Measurements from ENCODE around the gene TBX4.
"Not testable (repeated sequence)": the region's sequence is repeated elsewhere in the genome, so short reads cannot be mapped to it uniquely, and the experiment has no call there.

Gene TBX4

GRCh38 chr17:61502292-61502691, 50.1 kb downstream of the TBX4 start:
- DNase-seq, result no peak

- no peak for DNase-seq
These were observed 51.7 kb downstream of the TBX4 start for GRCh38 chr17:61503961-61504360.

GRCh38 chr17:61504697-61505096, 52.5 kb downstream of the TBX4 start:
- no peak for DNase-seq

- no peak for DNase-seq
These were observed 53.8 kb downstream of the TBX4 start for GRCh38 chr17:61505846-61506627.

- no peak for DNase-seq
These were observed 55.3 kb downstream of the TBX4 start for GRCh38 chr17:61507383-61508066.

- DNase-seq, result no peak
These were observed 56.7 kb downstream of the TBX4 start for GRCh38 chr17:61508912-61509311.

GRCh38 chr17:61509454-61509853, 57.2 kb downstream of the TBX4 start:
- DNase-seq, result not testable (repeated sequence)

- no peak for DNase-seq
These were observed 58.0 kb downstream of the TBX4 start for GRCh38 chr17:61510237-61510636.

- DNase-seq, result no peak
These were observed 58.8 kb downstream of the TBX4 start for GRCh38 chr17:61510991-61511390.

GRCh38 chr17:61511480-61512182, 59.4 kb downstream of the TBX4 start:
- peak; percentile 32 for DNase-seq

GRCh38 chr17:61514491-61514890, 62.3 kb downstream of the TBX4 start:
- DNase-seq, result no peak

GRCh38 chr17:61517265-61517664, 65.0 kb downstream of the TBX4 start:
- no peak for DNase-seq

- DNase-seq, result peak; percentile 66
These were observed 65.8 kb downstream of the TBX4 start for GRCh38 chr17:61517843-61518606.

GRCh38 chr17:61519139-61519538, 66.9 kb downstream of the TBX4 start:
- DNase-seq, result no peak

GRCh38 chr17:61519754-61520440, 67.7 kb downstream of the TBX4 start:
- DNase-seq, result no peak

GRCh38 chr17:61520897-61521296, 68.7 kb downstream of the TBX4 start:
- no peak for DNase-seq

- no peak for DNase-seq
These were observed 69.9 kb downstream of the TBX4 start for GRCh38 chr17:61522088-61522487.

- no peak for DNase-seq
These were observed 72.1 kb downstream of the TBX4 start for GRCh38 chr17:61524319-61524718.

- DNase-seq, result not testable (repeated sequence)
These were observed 75.2 kb downstream of the TBX4 start for GRCh38 chr17:61527441-61527840.

GRCh38 chr17:61528171-61528570, 75.9 kb downstream of the TBX4 start:
- DNase-seq, result no peak

- no peak for DNase-seq
These were observed 79.0 kb downstream of the TBX4 start for GRCh38 chr17:61531223-61531622.

- no peak for DNase-seq
These were observed 80.6 kb downstream of the TBX4 start for GRCh38 chr17:61532826-61533225.

Data from NCI-H82 (cell line).